Lower lobe of right lung (tissue), 2 donors: ENCODE measurements around the gene THOC6. TPM values are rescaled to one million over a fixed set of nuclear protein-coding genes. Genes with fewer than 3 reads are reported as not detected.

Experiments used
- ATAC-seq, 2 donors: fragments of 200-7000 bp; cut with Tn5 transposase; one replicate each; pipeline ENCODE4 v1.9.1; 2020 to 2022; ENCODE audit warnings: mild to moderate bottlenecking in 2 of 2, moderate library complexity in 2 of 2
- DNase-seq: peaks from one replicate; pipeline ENCODE4 v3.0.0-alpha.2; 2020
- H3K27ac ChIP-seq: fragments of 200-600 bp; one replicate; pipeline ENCODE4 v1.8.0; 2022
- H3K27me3 ChIP-seq: fragments of 200-600 bp; one replicate; pipeline ENCODE4 v1.8.0; 2022; ENCODE audit warnings: low read depth
- H3K36me3 ChIP-seq: fragments of 200-600 bp; one replicate; pipeline ENCODE4 v1.8.0; 2022; ENCODE audit warnings: mild to moderate bottlenecking
- H3K4me1 ChIP-seq: fragments of 200-600 bp; one replicate; pipeline ENCODE4 v1.8.0; 2022
- H3K4me3 ChIP-seq: fragments of 200-600 bp; one replicate; pipeline ENCODE4 v1.8.0; 2022; ENCODE audit warnings: mild to moderate bottlenecking
- H3K9me3 ChIP-seq: fragments of 200-600 bp; one replicate; pipeline ENCODE4 v1.8.0; 2022
- intact Hi-C: fragments of 100-400 bp; cut with DNase I; formaldehyde crosslinking; loops from one replicate; pipeline ENCODE4 v1.11.0; 2022
- total RNA-seq: library from RNA; stranded (reverse); fragmentation: NEBNext Ultra II Directional; extraction: Animal tissue kit (Norgen Biotek cat#: 25700); gene quantifications from one replicate; pipeline ENCODE4 v1.2.1, GENCODE V29; 2021
- TF ChIP-seq, protein P1 (sequence below): fragments of 200-600 bp; IDR thresholded peaks from one replicate; pipeline ENCODE4 v1.8.0; 2022; ENCODE audit warnings: antibody characterized with exemption, mild to moderate bottlenecking
- donor health status: DM: no; HTN: yes; CAD: no; lungs with severe emphysema.

THOC6 gene
- total RNA-seq, 1 donor from 2014 or later = 26.8 TPM

DNA sequence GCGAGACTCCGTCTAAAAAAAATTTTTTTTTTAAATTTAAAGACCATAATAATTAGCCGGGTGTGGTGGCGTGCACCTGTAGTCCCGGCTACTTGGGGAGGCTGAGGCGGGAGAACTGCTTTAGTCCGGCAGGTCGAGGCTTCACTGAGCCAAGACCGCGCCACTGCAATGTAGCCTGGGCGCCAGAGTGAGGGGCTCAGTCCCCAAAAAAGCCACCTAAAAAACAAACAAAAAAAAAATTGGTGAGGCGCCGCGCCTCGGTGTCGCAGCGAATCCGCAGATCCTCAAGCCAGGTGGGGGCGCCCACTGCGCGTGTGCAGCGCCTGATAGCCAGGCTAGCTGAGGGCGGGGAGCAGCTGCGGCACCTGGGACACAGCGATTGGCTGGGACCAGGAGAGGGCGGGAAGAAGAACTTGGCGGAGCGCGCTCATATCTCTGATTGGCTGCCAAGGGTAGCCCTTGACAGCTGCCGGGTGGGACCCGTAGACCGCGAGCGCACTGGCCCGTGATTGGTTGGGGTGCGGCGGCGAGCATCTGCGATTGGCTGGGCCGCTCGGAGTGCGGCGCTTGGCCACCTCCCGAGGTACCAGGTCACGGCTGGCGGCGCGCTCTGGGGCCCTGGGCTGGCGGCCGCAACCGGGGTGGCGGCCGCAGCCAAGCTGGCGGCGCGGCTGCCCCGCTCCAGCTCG is 20.1 kb upstream of the THOC6 start:
- H3K4me3 ChIP-seq = peak overlapping the region; percentile 24
- ATAC-seq = peak; percentile 97 to 98

DNA sequence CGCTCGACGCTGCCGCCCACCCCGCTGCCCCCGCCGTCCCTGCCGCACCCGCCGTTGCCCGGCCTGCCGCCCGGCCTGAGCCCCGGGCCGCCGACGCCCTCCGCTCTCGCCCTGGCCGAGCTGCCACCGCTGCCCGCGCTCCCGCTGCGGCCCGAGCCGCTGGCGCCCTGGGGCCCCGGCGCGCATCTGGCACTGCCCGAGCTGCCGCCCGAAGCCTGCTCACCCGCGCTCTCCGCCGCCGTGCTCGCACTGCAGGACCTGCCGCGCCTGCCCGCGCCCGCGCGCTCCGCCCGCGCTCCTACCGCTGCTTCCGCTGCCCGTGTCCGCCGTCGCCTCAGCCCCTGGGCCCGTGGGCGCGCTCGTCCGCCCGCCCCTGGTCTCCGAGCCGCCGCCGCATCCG is 19.5 kb upstream of the THOC6 start:
- ATAC-seq (no peak), DNase-seq (no peak)
- TF ChIP-seq, protein P1, sequence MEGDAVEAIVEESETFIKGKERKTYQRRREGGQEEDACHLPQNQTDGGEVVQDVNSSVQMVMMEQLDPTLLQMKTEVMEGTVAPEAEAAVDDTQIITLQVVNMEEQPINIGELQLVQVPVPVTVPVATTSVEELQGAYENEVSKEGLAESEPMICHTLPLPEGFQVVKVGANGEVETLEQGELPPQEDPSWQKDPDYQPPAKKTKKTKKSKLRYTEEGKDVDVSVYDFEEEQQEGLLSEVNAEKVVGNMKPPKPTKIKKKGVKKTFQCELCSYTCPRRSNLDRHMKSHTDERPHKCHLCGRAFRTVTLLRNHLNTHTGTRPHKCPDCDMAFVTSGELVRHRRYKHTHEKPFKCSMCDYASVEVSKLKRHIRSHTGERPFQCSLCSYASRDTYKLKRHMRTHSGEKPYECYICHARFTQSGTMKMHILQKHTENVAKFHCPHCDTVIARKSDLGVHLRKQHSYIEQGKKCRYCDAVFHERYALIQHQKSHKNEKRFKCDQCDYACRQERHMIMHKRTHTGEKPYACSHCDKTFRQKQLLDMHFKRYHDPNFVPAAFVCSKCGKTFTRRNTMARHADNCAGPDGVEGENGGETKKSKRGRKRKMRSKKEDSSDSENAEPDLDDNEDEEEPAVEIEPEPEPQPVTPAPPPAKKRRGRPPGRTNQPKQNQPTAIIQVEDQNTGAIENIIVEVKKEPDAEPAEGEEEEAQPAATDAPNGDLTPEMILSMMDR = no peak
- Histone ChIP-seq H3K4me3 (peak overlapping the region; percentile 49), H3K36me3 (no peaks in the 10 kb centered on the region), H3K27me3 (peaks cover 28% of the 10 kb centered on the region), H3K4me1 (peaks cover 29% of the 10 kb centered on the region), H3K9me3 (no peaks in the 10 kb centered on the region), H3K27ac (no peak overlapping the region)
- intact Hi-C loops = no loop called here

More for the DNA sequence above, 20.1 kb upstream of the THOC6 start:
- DNase-seq = peak; percentile 98
- Histone ChIP-seq H3K27ac (no peak overlapping the region), H3K4me1 (peaks cover 25% of the 10 kb centered on the region), H3K9me3 (no peaks in the 10 kb centered on the region), H3K27me3 (peaks cover 26% of the 10 kb centered on the region), H3K36me3 (no peaks in the 10 kb centered on the region)
- TF ChIP-seq, protein P1 = peak; percentile 62
- intact Hi-C loops = no loop called here

GRCh38 chr16:3004781-3005284 is 19.0 kb upstream of the THOC6 start:
- no peaks in the 10 kb centered on the region for H3K9me3 ChIP-seq
- H3K27ac ChIP-seq = peak overlapping the region; percentile 73
- peak overlapping the region; percentile 49 for H3K4me3 ChIP-seq
- TF ChIP-seq, protein P1 = no peak
- no peak for DNase-seq
- H3K4me1 ChIP-seq = peaks cover 32% of the 10 kb centered on the region
- H3K36me3 ChIP-seq = no peaks in the 10 kb centered on the region
- intact Hi-C loops = no loop called here
- H3K27me3 ChIP-seq = peaks cover 33% of the 10 kb centered on the region
- ATAC-seq = peak; percentile 12 to 35

- intact Hi-C loops = no loop called here
- DNase-seq (no peak), ATAC-seq (no peak)
- Histone ChIP-seq H3K36me3 (no peaks in the 10 kb centered on the region), H3K27ac (peak overlapping the region; percentile 59), H3K4me1 (peaks cover 32% of the 10 kb centered on the region), H3K4me3 (peak overlapping the region; percentile 15), H3K9me3 (no peaks in the 10 kb centered on the region), H3K27me3 (peaks cover 50% of the 10 kb centered on the region)
- TF ChIP-seq, protein P1 = no peak
Measured at GRCh38 chr16:3007059-3007956, 16.5 kb upstream of the THOC6 start.

- TF ChIP-seq, protein P1 = no peak
- Histone ChIP-seq H3K9me3 (no peaks in the 10 kb centered on the region), H3K27me3 (peaks cover 59% of the 10 kb centered on the region), H3K4me3 (peak overlapping the region; percentile 15), H3K4me1 (peaks cover 32% of the 10 kb centered on the region), H3K27ac (peak overlapping the region; percentile 59), H3K36me3 (no peaks in the 10 kb centered on the region)
- intact Hi-C loops = no loop called here
- DNase-seq (peak; percentile 75), ATAC-seq (no peak)
Measured at GRCh38 chr16:3007957-3008689, 15.7 kb upstream of the THOC6 start.
